HUES64 (cell line): ENCODE results near the gene HBP1.

Experiments used
- H3K27ac ChIP-seq: 2 replicates; pipeline ENCODE4 v1.7.0; 2013; ENCODE audit warnings: low read depth, low read length, inconsistent platforms
- H3K27me3 ChIP-seq: 2 replicates; pipeline ENCODE4 v1.6.1; 2013; ENCODE audit warnings: mild to moderate bottlenecking, low read length; ENCODE audit not compliant: insufficient read depth
- H3K36me3 ChIP-seq: 2 replicates; pipeline ENCODE4 v1.6.1; 2013; ENCODE audit warnings: mild to moderate bottlenecking, low read length; ENCODE audit not compliant: insufficient read depth
- H3K4me1 ChIP-seq: 2 replicates; pipeline ENCODE4 v1.6.1; 2013; ENCODE audit warnings: mild to moderate bottlenecking, low read length, moderate library complexity; ENCODE audit not compliant: insufficient read depth
- H3K4me3 ChIP-seq: 2 replicates; pipeline ENCODE4 v1.5.1; 2013; ENCODE audit warnings: mild to moderate bottlenecking, low read length, moderate library complexity
- H3K9ac ChIP-seq: 2 replicates; pipeline ENCODE4 v1.6.1; 2013; ENCODE audit warnings: mild to moderate bottlenecking, low read depth, low read length
- H3K9me3 ChIP-seq: 2 replicates; pipeline ENCODE4 v1.6.1; 2013; ENCODE audit warnings: low read depth, low read length; ENCODE audit not compliant: insufficient read depth
- WGBS: fragments of 150-250, 120-280 bp; methylation state at CpG from one replicate; pipeline ENCODE4 v1.1.7; 2013; ENCODE audit warnings: missing lambda C conversion rate; 5-methylcytosine and 5-hydroxymethylcytosine counted together

HBP1 gene

GRCh38 chr7:107194052-107194451 is 25.2 kb downstream of the HBP1 start:
- H3K4me1 ChIP-seq, result no peaks in the 10 kb centered on the region
- H3K9ac ChIP-seq, result no peak overlapping the region
- no peak overlapping the region for H3K4me3 ChIP-seq
- 100% methylated on average over 1 of the region's 1 CpG for WGBS
- peaks cover 78% of the 10 kb centered on the region for H3K36me3 ChIP-seq
- no peaks in the 10 kb centered on the region for H3K9me3 ChIP-seq
- no peak overlapping the region for H3K27ac ChIP-seq
- H3K27me3 ChIP-seq, result no peaks in the 10 kb centered on the region

- Histone ChIP-seq H3K27ac (no peak overlapping the region), H3K9ac (no peak overlapping the region), H3K4me1 (no peaks in the 10 kb centered on the region), H3K27me3 (no peaks in the 10 kb centered on the region), H3K9me3 (no peaks in the 10 kb centered on the region), H3K36me3 (peaks cover 77% of the 10 kb centered on the region), H3K4me3 (no peak overlapping the region)
- 96% methylated on average over 10 of the region's 10 CpGs for WGBS
Measured at GRCh38 chr7:107196834-107197610, 28.2 kb downstream of the HBP1 start.

- Histone ChIP-seq H3K36me3 (peaks cover 69% of the 10 kb centered on the region), H3K4me1 (no peaks in the 10 kb centered on the region), H3K27me3 (no peaks in the 10 kb centered on the region), H3K9me3 (no peaks in the 10 kb centered on the region), H3K9ac (no peak overlapping the region), H3K27ac (no peak overlapping the region), H3K4me3 (no peak overlapping the region)
- WGBS, result 95% methylated on average over 4 of the region's 4 CpGs
Measured at GRCh38 chr7:107201795-107202450, 33.1 kb downstream of the HBP1 start.

- H3K36me3 ChIP-seq, result peaks cover 57% of the 10 kb centered on the region
- H3K4me1 ChIP-seq, result no peaks in the 10 kb centered on the region
- no peak overlapping the region for H3K27ac ChIP-seq
- 95% methylated on average over 7 of the region's 7 CpGs for WGBS
- no peaks in the 10 kb centered on the region for H3K9me3 ChIP-seq
- no peak overlapping the region for H3K9ac ChIP-seq
- H3K4me3 ChIP-seq, result no peak overlapping the region
- no peaks in the 10 kb centered on the region for H3K27me3 ChIP-seq
Measured at GRCh38 chr7:107203607-107204006, 34.8 kb downstream of the HBP1 start.

- Histone ChIP-seq H3K9ac (no peak overlapping the region), H3K36me3 (peaks cover 49% of the 10 kb centered on the region)
- 95% methylated on average over 6 of the region's 6 CpGs for WGBS
Measured at GRCh38 chr7:107206136-107206535, 37.3 kb downstream of the HBP1 start.

GRCh38 chr7:107206706-107207105 is 37.9 kb downstream of the HBP1 start:
- Histone ChIP-seq H3K27ac (no peak overlapping the region), H3K9me3 (no peaks in the 10 kb centered on the region), H3K9ac (no peak overlapping the region), H3K4me3 (no peak overlapping the region), H3K4me1 (no peaks in the 10 kb centered on the region), H3K27me3 (no peaks in the 10 kb centered on the region), H3K36me3 (peaks cover 43% of the 10 kb centered on the region)
- over 99% methylated on average over 3 of the region's 3 CpGs for WGBS

More at GRCh38 chr7:107206136-107206535, 37.3 kb downstream of the HBP1 start:
- Histone ChIP-seq H3K9me3 (no peaks in the 10 kb centered on the region), H3K4me3 (no peak overlapping the region), H3K27ac (no peak overlapping the region), H3K4me1 (no peaks in the 10 kb centered on the region), H3K27me3 (no peaks in the 10 kb centered on the region)

GRCh38 chr7:107207459-107207858 is 38.7 kb downstream of the HBP1 start:
- no peaks in the 10 kb centered on the region for H3K9me3 ChIP-seq
- 93% methylated on average over 5 of the region's 5 CpGs for WGBS
- H3K4me3 ChIP-seq, result no peak overlapping the region

GRCh38 chr7:107208024-107208521 is 39.3 kb downstream of the HBP1 start:
- H3K36me3 ChIP-seq, result peaks cover 30% of the 10 kb centered on the region
- H3K27me3 ChIP-seq, result no peaks in the 10 kb centered on the region
- H3K9ac ChIP-seq, result no peak overlapping the region
- H3K9me3 ChIP-seq, result no peaks in the 10 kb centered on the region
- no peaks in the 10 kb centered on the region for H3K4me1 ChIP-seq
- H3K27ac ChIP-seq, result no peak overlapping the region
- H3K4me3 ChIP-seq, result no peak overlapping the region
- 94% methylated on average over 3 of the region's 3 CpGs for WGBS

More at GRCh38 chr7:107207459-107207858, 38.7 kb downstream of the HBP1 start:
- Histone ChIP-seq H3K9ac (no peak overlapping the region), H3K27me3 (no peaks in the 10 kb centered on the region), H3K27ac (no peak overlapping the region), H3K4me1 (no peaks in the 10 kb centered on the region), H3K36me3 (peaks cover 36% of the 10 kb centered on the region)

GRCh38 chr7:107208563-107208962 is 39.8 kb downstream of the HBP1 start:
- 93% methylated on average over 5 of the region's 5 CpGs for WGBS
- Histone ChIP-seq H3K9me3 (no peaks in the 10 kb centered on the region), H3K27ac (no peak overlapping the region), H3K27me3 (no peaks in the 10 kb centered on the region), H3K4me3 (no peak overlapping the region), H3K9ac (no peak overlapping the region), H3K4me1 (no peaks in the 10 kb centered on the region), H3K36me3 (peaks cover 25% of the 10 kb centered on the region)

GRCh38 chr7:107209565-107209964 is 40.8 kb downstream of the HBP1 start:
- Histone ChIP-seq H3K36me3 (peaks cover 15% of the 10 kb centered on the region), H3K27me3 (no peaks in the 10 kb centered on the region), H3K27ac (no peak overlapping the region), H3K9ac (no peak overlapping the region), H3K4me1 (no peaks in the 10 kb centered on the region), H3K9me3 (no peaks in the 10 kb centered on the region), H3K4me3 (no peak overlapping the region)
- 83% methylated on average over 4 of the region's 4 CpGs for WGBS

GRCh38 chr7:107210400-107210799 is 41.6 kb downstream of the HBP1 start:
- no peaks in the 10 kb centered on the region for H3K9me3 ChIP-seq
- no peak overlapping the region for H3K27ac ChIP-seq
- H3K9ac ChIP-seq, result no peak overlapping the region
- no peaks in the 10 kb centered on the region for H3K4me1 ChIP-seq
- H3K4me3 ChIP-seq, result no peak overlapping the region
- WGBS, result 85% methylated on average over 4 of the region's 4 CpGs
- H3K27me3 ChIP-seq, result no peaks in the 10 kb centered on the region
- H3K36me3 ChIP-seq, result peaks cover 14% of the 10 kb centered on the region
